ENCODE measurements around the gene CFAP47.
"Not testable (repeated sequence)": the region's sequence is repeated elsewhere in the genome, so short reads cannot be mapped to it uniquely, and the experiment has no call there.

Gene CFAP47

GRCh38 chrX:36035550-36035949 is 116.0 kb downstream of the CFAP47 start:
- DNase-seq (ENCODE audit: low read depth): no peak
- no peak overlapping the region for H3K4me3 ChIP-seq (ENCODE audit: low read depth, low read length)
- no peak for TF ChIP-seq CTCF (IDR thresholded peaks at IDR 0.05; ENCODE audit: insufficient read depth, low read depth, low read length, missing control alignments)

- H3K4me3 ChIP-seq (ENCODE audit: low read depth, low read length): no peak overlapping the region
- no peak for DNase-seq (ENCODE audit: low read depth)
- TF ChIP-seq CTCF (IDR thresholded peaks at IDR 0.05; ENCODE audit: insufficient read depth, low read depth, low read length, missing control alignments): no peak
Observed at GRCh38 chrX:36062778-36063177, 143.2 kb downstream of the CFAP47 start.

- DNase-seq (ENCODE audit: low read depth): no peak
- no peak overlapping the region for H3K4me3 ChIP-seq (ENCODE audit: low read depth, low read length)
- no peak for TF ChIP-seq CTCF (IDR thresholded peaks at IDR 0.05; ENCODE audit: insufficient read depth, low read depth, low read length, missing control alignments)
Observed at GRCh38 chrX:36071061-36071460, 151.5 kb downstream of the CFAP47 start.

- not testable (repeated sequence) for DNase-seq (ENCODE audit: low read depth); H3K4me3 ChIP-seq (ENCODE audit: low read depth, low read length)
Observed at GRCh38 chrX:36075009-36075408, 155.5 kb downstream of the CFAP47 start.

GRCh38 chrX:36083256-36083655 is 163.7 kb downstream of the CFAP47 start:
- no peak overlapping the region for H3K4me3 ChIP-seq (ENCODE audit: low read depth, low read length)
- no peak for DNase-seq (ENCODE audit: low read depth)
- TF ChIP-seq CTCF (IDR thresholded peaks at IDR 0.05; ENCODE audit: insufficient read depth, low read depth, low read length, missing control alignments): no peak

GRCh38 chrX:36087366-36087765 is 167.8 kb downstream of the CFAP47 start:
- H3K4me3 ChIP-seq (ENCODE audit: low read depth, low read length): no peak overlapping the region
- TF ChIP-seq CTCF (IDR thresholded peaks at IDR 0.05; ENCODE audit: insufficient read depth, low read depth, low read length, missing control alignments): no peak
- no peak for DNase-seq (ENCODE audit: low read depth)

- DNase-seq (ENCODE audit: low read depth); H3K4me3 ChIP-seq (ENCODE audit: low read depth, low read length): not testable (repeated sequence)
Observed at GRCh38 chrX:36088939-36089338, 169.4 kb downstream of the CFAP47 start.

GRCh38 chrX:36102425-36102824 is 182.9 kb downstream of the CFAP47 start:
- no peak overlapping the region for H3K4me3 ChIP-seq (ENCODE audit: low read depth, low read length)
- DNase-seq (ENCODE audit: low read depth): no peak
- no peak for TF ChIP-seq CTCF (IDR thresholded peaks at IDR 0.05; ENCODE audit: insufficient read depth, low read depth, low read length, missing control alignments)

All from GM12865 (cell line).